GM19351 (cell line): Measurements from ENCODE around the gene EXOC3L4.
"Not testable (repeated sequence)": the region's sequence is repeated elsewhere in the genome, so short reads cannot be mapped to it uniquely, and the experiment has no call there.

ENCODE experiments used
- ATAC-seq: cut with Tn5 transposase; IDR thresholded peaks from one replicate; pipeline ENCODE4 v1.9.1; 2021; ENCODE audit warnings: mild to moderate bottlenecking, moderate library complexity; ENCODE audit not compliant: unreplicated experiment

The EXOC3L4 gene

DNA sequence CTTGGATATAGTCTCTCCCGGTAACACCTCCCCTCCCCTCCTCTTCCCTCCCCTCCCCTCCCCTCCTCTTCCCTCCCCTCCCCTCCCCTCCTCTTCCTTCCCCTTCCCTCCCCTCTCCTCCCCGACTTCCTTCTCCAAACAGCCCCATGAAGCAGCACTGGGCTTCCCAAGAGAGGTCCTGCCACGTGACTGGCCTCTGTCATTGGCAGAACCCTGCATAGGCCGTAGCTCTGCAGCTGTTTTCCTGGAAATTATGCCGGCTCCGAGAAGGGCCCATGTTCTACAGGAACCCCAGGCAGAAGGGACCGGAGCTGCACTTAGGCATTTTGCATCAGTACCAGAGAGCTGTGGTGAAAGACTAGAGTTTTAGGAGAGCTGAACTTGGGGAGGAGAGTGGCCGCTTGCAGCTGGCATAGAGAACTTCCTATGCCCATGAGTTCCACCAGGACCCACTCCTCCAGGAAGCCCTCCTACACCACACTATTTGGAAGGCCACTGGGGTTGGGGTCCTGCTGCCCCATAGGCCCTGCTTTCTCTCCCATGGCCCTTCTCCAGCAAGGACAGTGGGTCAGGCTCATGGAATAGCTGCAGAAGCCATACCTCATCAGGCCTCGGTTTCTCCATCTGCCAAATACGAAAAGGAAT is 23.6 kb downstream of the EXOC3L4 start:
- no peak for ATAC-seq

DNA sequence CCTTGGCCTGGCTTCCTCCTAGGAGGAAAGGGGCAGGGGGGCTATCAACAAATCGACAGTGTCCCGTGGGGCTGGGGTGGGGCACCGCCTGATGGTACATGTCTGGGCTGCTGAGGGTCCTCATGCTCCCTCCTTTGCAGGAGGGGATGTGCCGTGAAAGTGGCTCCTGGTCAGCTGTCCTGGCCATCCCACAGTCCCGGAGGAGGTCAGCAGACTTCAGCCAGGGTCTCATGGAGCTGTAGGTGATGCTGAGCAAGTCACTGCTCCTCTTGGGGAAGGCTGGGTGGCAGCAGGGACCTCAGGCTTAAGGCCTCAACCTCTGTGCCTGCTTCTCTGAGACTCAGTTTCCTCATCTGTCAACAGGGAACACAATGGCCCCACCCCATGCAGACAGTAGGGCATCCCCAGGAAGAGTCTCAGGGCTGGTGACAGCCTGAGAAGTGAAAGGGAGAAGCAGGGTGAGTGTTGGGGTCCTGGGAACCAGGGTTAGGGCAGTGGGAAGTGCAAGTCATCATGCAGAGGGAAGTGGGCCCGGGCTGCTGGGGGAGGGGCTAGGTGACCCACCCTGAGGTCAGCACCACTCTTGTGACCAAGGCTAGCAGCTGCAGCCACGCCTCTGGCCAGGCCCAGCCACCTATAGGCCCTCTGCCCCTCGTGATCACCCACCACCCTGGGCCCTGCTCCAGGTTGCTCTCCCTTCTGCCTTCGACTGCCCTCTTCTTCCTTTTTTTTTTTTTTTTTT is 24.3 kb downstream of the EXOC3L4 start:
- ATAC-seq: no peak

DNA sequence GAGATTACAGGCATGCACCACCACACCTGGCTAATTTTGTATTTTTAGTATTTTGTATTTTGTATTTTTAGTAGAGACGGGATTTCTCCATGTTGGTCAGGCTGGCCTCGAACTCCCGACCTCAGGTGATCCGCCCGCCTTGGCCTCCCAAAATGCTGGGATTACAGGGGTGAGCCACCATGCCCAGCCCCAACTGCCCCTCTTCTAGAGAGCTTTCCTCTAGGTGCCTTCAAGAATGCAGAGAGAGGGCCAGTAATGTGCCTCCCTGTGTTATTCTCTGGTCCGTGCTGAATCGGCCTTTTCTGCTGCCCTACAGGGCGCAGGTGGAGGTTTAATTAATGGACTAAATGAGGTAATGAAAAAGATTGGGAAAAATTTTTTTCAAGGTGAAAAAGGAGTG is 25.0 kb downstream of the EXOC3L4 start:
- not testable (repeated sequence) for ATAC-seq

DNA sequence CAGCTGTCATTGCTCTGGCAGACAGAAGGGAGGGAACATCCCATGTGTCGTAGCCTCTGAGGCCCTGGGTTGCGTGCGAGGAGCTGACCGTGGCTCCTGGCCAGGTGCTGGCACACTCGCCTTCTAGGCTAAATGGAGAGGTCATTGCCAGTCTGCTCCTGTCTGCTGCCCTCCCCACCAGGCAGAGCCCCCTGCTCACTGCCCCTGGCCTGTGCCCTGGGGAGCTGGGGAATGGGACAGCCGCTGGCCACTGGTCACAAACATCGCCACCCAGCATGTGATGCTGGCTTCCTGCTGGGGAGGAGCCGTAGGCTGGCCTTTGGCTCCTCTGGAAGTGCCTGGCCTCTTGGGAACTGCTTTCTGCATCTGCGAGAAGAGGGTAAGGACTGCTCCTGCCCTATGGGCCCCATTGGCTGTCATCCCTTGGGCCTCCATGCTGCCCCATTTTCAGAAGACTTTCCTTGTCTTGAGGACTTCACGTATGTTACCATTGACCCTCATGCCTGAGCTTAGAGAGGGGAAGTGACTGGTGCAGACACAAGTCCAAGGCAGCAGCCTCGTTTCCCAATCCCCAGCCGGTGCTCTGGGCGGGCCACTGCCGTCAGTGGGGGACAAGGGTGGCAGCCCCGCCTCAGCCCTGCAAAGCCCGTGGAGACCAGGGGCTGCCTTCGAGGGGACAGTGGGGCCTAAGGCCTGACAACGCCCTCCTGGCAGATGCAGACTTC is 26.8 kb downstream of the EXOC3L4 start:
- ATAC-seq: no peak

DNA sequence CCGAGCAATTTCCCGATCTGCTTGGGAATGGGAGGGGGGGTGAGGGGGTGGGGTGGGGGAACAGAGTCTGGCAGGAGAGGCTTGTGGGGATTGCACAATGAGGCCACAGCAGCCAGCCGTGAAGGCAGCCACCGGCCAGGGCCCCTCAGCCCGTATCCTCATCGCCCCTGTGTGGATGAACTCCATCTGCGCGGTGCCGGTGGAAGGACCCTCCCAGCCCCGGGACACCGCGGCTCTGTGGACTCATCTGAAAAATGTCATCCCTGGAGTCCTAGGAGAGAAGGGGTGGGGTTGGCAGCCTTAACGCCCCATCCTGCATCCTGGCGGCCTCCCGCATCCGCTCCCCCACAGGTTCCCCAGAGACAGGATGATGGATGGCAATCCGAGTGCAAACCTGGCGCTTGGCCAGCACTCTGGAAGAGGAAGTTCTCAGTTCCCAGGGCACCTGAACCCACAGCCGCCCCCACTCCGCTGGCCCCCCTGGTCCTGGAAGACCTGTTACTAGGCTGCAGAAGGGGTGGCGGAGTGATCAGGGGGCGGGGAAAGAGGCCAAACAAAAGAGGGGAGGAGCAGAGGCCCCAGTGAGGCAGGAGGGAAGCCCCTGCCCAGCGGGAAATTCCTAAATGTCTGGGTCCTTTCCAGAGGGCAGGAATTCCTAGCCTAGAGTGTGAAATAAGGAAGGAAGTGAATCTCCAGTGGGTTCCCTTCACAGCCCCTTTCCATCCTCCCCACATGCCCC is 27.5 kb downstream of the EXOC3L4 start:
- ATAC-seq: no peak

DNA sequence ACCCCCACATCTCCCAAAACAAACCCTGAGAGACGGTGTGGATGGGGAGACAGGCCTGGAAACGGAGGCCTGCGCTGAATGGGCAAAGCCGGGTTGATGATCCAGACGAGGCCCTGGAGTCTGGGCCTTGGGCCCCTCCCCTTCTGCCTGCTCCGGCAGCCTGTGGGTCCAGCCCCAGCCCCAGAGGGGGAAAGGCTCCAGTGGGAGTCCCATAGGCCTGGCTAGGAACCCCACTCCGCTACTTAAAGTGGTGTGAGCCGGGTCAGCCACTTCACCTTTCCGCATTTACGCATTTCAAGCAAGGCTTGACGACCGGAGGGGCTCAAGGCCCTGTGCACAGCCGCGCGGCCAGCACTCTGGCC is 28.0 kb downstream of the EXOC3L4 start:
- ATAC-seq: no peak

DNA sequence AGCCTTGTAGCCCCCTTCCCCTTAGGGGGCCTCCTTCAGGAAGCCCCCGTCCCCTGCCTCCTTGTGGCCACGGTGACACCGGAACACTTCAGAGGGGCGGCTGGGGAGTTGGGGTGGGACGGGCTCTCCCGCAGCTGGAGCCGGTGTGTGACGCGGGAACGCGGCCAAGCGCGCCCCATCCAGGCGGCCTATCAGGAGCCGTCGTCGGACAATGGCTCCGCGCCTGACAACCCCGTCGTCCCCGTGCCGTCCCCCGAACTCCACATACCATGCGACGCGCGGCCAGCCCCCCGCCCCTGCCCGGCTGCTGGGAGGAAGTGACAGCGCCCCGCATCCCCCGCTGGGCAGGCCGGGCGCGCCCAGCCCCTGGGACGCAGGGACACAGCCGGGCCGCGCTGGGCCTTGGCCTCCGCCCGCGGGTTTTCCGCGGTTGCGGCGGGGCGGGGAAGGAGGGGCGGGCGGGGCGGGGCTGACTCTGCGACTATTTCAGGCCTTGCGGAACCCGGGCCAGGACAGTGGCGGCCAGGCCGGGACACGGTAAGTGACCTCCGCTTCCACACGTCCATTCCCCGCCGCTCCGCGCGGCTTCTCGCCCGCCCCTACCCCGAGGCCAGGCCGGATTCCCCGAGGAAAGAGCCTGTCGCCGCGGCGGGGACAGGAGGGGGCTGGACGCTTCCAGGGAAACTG is 28.6 kb downstream of the EXOC3L4 start, which contains the start of gene TNFAIP2:
TSS of gene TNFAIP2 (plus strand) at position 515 of the 687 bp plus-strand sequence. CDS start 2,997 bp downstream, outside the sequence.
- no peak for ATAC-seq

DNA sequence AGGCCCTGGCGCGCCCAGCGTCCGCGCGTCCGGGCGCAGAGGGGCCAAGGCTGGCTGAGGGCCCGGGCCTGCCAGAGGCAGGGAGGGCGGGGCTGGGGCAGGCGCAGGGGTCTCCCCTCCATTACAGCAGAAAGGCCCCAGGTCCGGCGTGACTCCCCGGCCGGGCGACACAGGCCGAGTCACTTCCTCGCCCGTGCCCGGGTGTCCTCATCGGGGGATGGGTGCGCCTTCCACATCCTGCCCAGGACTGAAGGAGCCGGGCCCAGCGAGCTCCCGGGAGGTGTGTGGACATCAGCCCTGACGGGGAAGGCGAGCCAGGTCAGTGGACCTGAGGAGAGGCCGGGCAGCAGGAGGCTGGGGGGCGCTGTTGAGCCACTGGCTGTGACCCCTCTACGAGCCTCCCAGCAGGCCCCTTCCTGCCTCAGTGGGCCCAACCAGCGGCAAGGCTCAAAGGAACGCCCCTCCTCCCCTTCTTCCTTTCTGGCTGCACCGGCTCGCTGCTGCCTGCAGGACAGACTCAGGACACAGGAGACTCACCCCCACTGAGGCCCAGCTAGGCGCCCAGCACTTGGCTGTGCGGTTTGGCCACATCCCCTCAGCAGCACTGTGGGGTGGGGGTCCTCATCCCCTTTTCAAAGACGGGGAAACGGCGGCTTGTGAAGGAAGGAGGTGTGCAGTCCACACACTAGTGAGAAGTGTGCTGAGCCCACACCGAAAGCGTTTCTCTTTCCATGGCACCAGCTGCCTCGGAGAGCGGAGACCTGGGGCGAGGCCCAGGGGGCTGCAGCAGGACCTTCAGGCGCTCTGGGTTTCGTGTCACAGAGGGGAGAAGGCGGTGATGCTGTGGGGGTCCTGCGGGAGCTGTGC is 29.3 kb downstream of the EXOC3L4 start:
- ATAC-seq: no peak

DNA sequence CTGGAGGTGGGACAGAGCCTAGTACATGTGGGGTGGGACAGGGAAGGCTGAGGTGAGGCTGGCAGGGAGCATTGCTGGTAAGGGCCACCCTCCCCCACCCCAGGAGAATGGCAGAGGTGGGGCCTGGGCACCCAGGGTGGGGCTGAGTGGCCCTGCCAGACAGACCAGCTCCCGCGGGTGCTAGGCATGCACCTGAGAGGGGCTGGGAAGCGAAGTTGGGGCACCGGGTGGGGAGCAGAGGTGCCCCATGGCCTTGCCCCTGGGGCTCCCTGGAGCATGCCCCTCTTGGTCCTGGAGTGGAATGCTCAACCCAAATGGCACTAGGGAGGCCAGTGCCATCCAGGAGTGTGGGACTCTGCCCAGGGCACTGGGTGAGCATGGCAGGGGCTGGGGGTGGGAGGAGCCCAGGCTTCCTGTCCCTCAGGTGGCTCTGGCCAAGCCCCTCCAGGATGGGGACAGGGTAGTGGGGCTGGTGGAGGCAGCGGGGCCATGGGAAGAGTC is 30.0 kb downstream of the EXOC3L4 start:
- no peak for ATAC-seq

DNA sequence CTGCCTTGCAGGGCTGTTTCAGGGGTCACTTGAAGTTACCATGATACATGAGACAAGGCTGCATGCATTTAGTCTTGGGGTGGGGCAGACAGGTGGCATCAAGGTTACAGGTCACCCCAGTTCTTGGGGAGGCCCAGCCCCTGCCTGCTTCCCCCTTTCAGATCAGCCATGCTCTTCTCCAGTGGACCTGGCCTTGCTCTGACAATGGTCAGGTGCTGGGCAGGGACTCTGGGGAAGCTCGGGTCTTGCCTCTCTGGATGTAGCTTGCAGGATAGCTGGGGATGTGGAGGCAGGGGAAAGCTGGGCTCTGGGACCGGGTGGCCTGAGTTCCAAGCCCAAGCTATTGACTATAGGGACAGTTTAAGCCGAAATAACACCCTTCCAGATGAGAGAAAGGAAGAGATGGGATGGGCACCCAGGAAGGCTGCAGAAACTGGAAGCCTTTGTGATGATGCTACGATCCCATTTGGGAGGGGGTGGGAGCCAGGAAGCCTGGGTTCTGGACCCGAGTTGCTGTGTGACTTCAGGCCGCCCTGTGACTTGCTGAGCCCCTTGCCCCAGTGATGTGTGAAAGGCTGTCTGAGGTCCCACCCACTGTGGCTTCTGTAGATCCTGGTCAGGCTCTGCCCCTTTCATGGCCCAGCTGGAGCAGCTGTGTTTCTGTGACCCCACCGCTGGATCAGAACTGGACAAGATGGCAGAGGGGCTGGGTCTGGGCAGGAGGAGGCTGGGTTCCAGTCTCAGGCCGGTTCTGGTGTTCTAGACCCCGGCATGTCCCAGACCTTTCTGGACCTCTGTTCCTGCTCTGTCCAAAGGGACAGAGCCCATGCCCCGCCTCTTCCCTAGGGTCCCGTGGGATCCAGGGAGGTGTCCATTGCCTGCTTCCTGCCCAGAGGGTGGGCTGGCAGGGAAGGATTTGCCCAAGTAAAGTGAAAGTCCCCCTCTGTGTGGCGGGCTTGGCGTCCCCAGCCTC is 30.9 kb downstream of the EXOC3L4 start:
- no peak for ATAC-seq

DNA sequence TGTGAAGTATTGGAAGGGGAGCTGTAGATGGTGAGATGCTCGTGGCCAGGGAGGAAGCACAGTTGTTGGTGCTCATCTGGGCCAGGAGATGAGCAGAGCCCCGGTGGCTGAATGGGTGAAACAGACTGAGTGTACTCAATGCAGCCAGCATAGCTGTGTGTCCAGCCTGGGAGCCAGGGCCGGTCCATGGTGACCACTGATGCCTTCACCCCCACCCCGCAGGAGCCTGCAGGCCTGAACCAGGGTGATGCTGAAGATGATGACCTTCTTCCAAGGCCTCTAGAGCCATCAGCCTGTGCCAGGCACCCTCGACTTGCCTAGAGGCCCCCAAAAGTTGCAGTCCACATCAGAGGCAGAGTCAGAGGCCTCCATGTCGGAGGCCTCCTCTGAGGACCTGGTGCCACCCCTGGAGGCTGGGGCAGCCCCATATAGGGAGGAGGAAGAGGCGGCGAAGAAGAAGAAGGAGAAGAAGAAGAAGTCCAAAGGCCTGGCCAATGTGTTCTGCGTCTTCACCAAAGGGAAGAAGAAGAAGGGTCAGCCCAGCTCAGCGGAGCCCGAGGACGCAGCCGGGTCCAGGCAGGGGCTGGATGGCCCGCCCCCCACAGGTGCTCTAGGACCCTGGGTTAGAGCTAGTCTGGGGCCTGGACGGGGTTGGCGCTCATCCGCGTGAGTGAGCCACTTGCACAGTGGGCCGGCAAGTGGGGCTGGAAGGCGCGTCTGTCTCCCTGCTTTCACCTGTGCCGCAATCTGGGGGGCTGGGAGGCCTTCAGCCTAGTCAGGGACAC is 31.8 kb downstream of the EXOC3L4 start:
- ATAC-seq: no peak

DNA sequence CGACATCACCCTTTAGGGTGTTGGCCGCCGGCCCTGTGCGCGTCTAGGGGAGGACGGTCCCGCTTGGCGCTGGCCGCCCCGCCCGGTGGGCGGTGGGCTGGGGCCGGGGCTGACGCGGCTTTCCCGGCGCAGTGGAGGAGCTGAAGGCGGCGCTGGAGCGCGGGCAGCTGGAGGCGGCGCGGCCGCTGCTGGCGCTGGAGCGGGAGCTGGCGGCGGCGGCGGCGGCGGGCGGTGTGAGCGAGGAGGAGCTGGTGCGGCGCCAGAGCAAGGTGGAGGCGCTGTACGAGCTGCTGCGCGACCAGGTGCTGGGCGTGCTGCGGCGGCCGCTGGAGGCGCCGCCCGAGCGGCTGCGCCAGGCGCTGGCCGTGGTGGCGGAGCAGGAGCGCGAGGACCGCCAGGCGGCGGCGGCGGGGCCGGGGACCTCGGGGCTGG is 32.4 kb downstream of the EXOC3L4 start:
- ATAC-seq: no peak

DNA sequence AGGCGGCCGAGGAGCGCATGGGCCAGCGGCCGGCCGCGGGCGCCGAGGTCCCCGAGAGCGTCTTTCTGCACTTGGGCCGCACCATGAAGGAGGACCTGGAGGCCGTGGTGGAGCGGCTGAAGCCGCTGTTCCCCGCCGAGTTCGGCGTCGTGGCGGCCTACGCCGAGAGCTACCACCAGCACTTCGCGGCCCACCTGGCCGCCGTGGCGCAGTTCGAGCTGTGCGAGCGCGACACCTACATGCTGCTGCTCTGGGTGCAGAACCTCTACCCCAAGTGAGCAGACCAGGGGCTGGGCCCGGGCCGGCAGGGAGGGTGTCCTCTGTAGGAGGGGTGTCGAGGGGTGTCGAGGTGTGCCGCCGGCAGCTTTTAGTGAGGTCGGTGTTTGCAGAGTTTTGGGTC is 32.8 kb downstream of the EXOC3L4 start:
- no peak for ATAC-seq

DNA sequence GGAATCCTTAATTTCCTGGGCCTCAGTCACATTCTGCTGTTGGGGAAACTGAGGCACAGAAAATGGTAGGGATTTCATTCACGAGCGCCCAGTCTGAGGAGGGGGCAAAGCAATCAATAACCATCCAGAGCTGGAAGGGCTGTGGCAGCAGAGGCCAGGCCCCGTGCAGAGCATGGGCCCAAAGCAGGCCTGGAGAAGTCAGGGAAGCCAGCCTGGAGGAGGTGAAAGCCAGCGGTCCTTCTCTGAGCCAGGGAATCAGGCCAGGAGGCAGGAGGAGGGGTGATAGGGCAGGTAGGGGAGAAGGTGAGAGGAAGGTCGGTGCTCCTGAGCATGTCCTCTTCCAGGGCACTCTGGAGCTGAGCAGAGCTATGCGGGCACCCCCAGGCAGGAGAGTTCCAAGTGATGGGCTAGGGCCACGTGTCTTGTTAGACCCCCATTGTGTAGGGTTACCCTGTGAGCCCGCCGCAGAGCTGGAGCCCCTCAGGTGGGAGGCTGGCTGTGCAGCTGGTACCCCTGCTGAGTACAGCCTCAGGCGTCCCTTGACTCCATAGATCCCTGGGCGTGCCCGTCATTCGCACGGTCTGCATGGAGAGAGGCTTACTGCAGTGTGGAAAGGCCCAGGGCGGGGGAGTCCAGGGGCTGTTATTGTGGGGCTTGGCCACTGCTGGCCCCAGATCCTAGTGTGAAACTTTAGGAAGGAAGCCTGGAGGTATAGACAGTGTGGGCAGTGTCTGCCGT is 33.5 kb downstream of the EXOC3L4 start:
- no peak for ATAC-seq

DNA sequence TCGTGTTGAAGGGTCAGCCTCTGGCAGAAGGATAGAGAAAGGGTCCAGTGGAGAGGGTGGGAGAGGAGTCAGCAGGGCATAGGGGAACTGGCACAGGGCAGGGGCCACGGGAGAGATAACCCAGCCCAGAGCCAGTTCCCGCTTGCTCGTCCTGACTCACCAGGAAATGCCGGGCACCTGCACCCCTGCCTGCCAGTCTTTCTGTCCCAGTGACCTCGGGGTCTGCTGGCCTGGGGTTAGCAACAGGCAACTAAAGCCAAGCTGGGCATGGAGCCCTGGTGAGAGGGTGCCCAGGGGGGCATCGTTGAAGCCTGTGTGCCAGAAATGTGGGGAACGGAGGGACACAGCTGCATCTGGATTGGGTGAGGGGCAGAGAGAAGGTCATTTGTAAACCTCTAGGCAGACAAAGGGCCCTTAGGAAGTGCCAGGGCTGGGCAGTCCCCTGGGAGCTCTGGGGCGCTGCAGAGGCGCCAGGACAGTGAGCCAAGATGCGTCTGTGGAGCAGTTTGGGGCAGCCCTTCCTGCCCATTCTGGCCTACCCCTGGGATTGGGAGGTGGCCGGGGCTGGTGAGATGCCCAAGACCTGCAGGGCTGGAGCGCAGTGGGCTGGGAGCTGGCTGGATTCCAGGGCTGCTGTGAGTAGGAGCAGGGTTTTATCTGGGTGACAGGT is 34.2 kb downstream of the EXOC3L4 start:
- ATAC-seq: no peak

DNA sequence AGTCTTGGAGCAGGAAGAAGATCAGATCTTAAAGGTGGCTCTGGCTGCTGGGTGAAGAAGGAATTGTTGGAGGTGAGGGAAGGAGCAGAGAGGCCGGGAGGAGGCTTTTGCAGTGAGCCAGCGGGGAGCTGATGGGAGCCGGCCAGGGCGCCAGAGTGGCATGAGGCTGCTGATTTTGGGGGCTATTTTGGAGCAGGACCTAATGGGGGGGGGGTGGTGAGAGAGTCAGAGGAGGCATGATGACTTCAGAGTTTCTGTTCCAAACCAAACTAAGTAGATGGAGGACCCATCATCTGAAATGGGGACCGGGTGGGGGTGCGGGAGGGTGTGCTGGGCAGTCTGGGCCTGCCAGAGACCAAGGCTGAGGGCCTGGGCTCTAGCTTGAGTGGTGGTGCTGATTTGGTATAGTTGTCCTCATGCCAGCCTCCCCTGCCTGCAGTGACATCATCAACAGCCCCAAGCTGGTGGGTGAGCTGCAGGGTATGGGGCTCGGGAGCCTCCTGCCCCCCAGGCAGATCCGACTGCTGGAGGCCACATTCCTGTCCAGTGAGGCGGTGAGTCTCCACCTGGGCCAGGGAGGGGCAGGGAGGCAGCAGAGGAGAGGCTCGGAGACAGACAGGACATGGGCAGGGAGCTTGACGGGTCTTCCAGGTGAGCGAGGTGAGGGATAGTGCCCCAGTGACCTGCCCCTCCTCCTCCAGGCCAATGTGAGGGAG is 34.9 kb downstream of the EXOC3L4 start:
- ATAC-seq: no peak
